GM21825 (cell line): ENCODE results near the gene CDK14.
"Not testable (repeated sequence)": the region's sequence is repeated elsewhere in the genome, so short reads cannot be mapped to it uniquely, and the experiment has no call there.

ENCODE experiments used
- ATAC-seq: cut with Tn5 transposase; IDR thresholded peaks from one replicate; pipeline ENCODE4 v1.9.1; 2021; ENCODE audit warnings: mild to moderate bottlenecking, moderate library complexity; ENCODE audit not compliant: unreplicated experiment

CDK14 gene

GRCh38 chr7:90777041-90777440, 180.9 kb downstream of the CDK14 start:
- ATAC-seq = peak; percentile 91

- ATAC-seq = no peak
Observed at GRCh38 chr7:90777465-90777864, 181.3 kb downstream of the CDK14 start.

GRCh38 chr7:90777886-90778285, 181.8 kb downstream of the CDK14 start:
- ATAC-seq = no peak

GRCh38 chr7:90788052-90788451, 191.9 kb downstream of the CDK14 start:
- no peak for ATAC-seq

GRCh38 chr7:90789736-90790306, 193.7 kb downstream of the CDK14 start:
- ATAC-seq = no peak

GRCh38 chr7:90791596-90791995, 195.5 kb downstream of the CDK14 start:
- no peak for ATAC-seq

GRCh38 chr7:90792301-90792700, 196.2 kb downstream of the CDK14 start:
- ATAC-seq = no peak

GRCh38 chr7:90794234-90794633, 198.1 kb downstream of the CDK14 start:
- not testable (repeated sequence) for ATAC-seq

GRCh38 chr7:90797596-90797995, 201.5 kb downstream of the CDK14 start:
- ATAC-seq = no peak

- ATAC-seq = no peak
Observed at GRCh38 chr7:90804370-90804769, 208.2 kb downstream of the CDK14 start.

- not testable (repeated sequence) for ATAC-seq
Observed at GRCh38 chr7:90815552-90815951, 219.4 kb downstream of the CDK14 start.

- ATAC-seq = peak; percentile 98
Observed at GRCh38 chr7:90816511-90817142, 220.5 kb downstream of the CDK14 start.

- ATAC-seq = no peak
Observed at GRCh38 chr7:90817151-90817550, 221.0 kb downstream of the CDK14 start.

- no peak for ATAC-seq
Observed at GRCh38 chr7:90817846-90818245, 221.7 kb downstream of the CDK14 start.

- ATAC-seq = no peak
Observed at GRCh38 chr7:90818341-90818740, 222.2 kb downstream of the CDK14 start.

- ATAC-seq = no peak
Observed at GRCh38 chr7:90821961-90822620, 226.0 kb downstream of the CDK14 start.

GRCh38 chr7:90824386-90825307, 228.5 kb downstream of the CDK14 start:
- no peak for ATAC-seq

GRCh38 chr7:90825779-90826178, 229.7 kb downstream of the CDK14 start:
- no peak for ATAC-seq

- ATAC-seq = no peak
Observed at GRCh38 chr7:90828601-90829000, 232.5 kb downstream of the CDK14 start.

- no peak for ATAC-seq
Observed at GRCh38 chr7:90830308-90830707, 234.2 kb downstream of the CDK14 start.

- no peak for ATAC-seq
Observed at GRCh38 chr7:90832726-90833125, 236.6 kb downstream of the CDK14 start.
